Testis (tissue), 2 donors: ENCODE results near the gene RPS15.

Experiments
- POLR2A ChIP-seq: fragments of 450-650 bp; IDR thresholded peaks from one replicate; pipeline ENCODE4 v1.6.1; 2017; ENCODE audit warnings: antibody characterized with exemption, mild to moderate bottlenecking, moderate library complexity
- TF ChIP-seq, protein P1 (sequence below), 3 experiments: fragments of 450-650 bp in 2 of 3; fragments of 200-600 bp in 1 of 3; sonication (generic) in 1 of 3; IDR thresholded peaks; one replicate each; pipeline ENCODE4 v1.5.1; 2016 to 2019; ENCODE audit warnings: antibody characterized with exemption in 3 of 3, mild to moderate bottlenecking in 2 of 3, moderate library complexity in 1 of 3

GRCh38 chr19:1409204-1410005 lies 28.8 kb upstream of the RPS15 start:
- TF ChIP-seq, protein P1, sequence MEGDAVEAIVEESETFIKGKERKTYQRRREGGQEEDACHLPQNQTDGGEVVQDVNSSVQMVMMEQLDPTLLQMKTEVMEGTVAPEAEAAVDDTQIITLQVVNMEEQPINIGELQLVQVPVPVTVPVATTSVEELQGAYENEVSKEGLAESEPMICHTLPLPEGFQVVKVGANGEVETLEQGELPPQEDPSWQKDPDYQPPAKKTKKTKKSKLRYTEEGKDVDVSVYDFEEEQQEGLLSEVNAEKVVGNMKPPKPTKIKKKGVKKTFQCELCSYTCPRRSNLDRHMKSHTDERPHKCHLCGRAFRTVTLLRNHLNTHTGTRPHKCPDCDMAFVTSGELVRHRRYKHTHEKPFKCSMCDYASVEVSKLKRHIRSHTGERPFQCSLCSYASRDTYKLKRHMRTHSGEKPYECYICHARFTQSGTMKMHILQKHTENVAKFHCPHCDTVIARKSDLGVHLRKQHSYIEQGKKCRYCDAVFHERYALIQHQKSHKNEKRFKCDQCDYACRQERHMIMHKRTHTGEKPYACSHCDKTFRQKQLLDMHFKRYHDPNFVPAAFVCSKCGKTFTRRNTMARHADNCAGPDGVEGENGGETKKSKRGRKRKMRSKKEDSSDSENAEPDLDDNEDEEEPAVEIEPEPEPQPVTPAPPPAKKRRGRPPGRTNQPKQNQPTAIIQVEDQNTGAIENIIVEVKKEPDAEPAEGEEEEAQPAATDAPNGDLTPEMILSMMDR (IDR thresholded peaks at IDR 0.05) = no peak
- no peak for TF ChIP-seq POLR2A
